Femur (tissue), 1 donor: ENCODE results near the gene SF3A2.

Experiments used
- DNase-seq: peaks from one replicate; pipeline ENCODE4 v3.0.0-alpha.2; 2017

SF3A2 gene

GRCh38 chr19:2227415-2228156 lies 9.0 kb upstream of the SF3A2 start:
- no peak for DNase-seq

- DNase-seq: no peak
Measured at GRCh38 chr19:2228157-2229030, 8.2 kb upstream of the SF3A2 start.

- DNase-seq: no peak
Measured at GRCh38 chr19:2229103-2230032, 7.3 kb upstream of the SF3A2 start.

- no peak for DNase-seq
Measured at GRCh38 chr19:2230033-2230531, 6.5 kb upstream of the SF3A2 start.

GRCh38 chr19:2230807-2231533 lies 5.7 kb upstream of the SF3A2 start:
- DNase-seq: no peak

GRCh38 chr19:2231621-2232221 lies 4.9 kb upstream of the SF3A2 start:
- DNase-seq: no peak

GRCh38 chr19:2232286-2233151 lies 4.1 kb upstream of the SF3A2 start:
- no peak for DNase-seq

- DNase-seq: no peak
Measured at GRCh38 chr19:2233601-2234280, 2.9 kb upstream of the SF3A2 start.

- no peak for DNase-seq
Measured at GRCh38 chr19:2234996-2235380, 1.6 kb upstream of the SF3A2 start.

- DNase-seq: no peak
Measured at GRCh38 chr19:2235381-2236063, 1.1 kb upstream of the SF3A2 start.

GRCh38 chr19:2236064-2236313 lies 635 bp upstream of the SF3A2 start:
- DNase-seq: no peak

- no peak for DNase-seq
Measured at GRCh38 chr19:2237051-2237868, 636 bp downstream of the SF3A2 start.

GRCh38 chr19:2237869-2238153 lies 1.2 kb downstream of the SF3A2 start:
- DNase-seq: no peak

- no peak for DNase-seq
Measured at GRCh38 chr19:2239173-2239572, 2.5 kb downstream of the SF3A2 start.

- DNase-seq: no peak
Measured at GRCh38 chr19:2239771-2240770, 3.4 kb downstream of the SF3A2 start.

- no peak for DNase-seq
Measured at GRCh38 chr19:2240881-2241760, 4.5 kb downstream of the SF3A2 start.

GRCh38 chr19:2242092-2242537 lies 5.5 kb downstream of the SF3A2 start:
- no peak for DNase-seq
